ENCODE results near the gene LHX6. TPM values are rescaled to one million over a fixed set of nuclear protein-coding genes. Genes with fewer than 3 reads are reported as not detected.
A peak's percentile ranks its signal among the peaks of the same experiment; 100 is the strongest.

Gene LHX6
- total and polyA plus RNA-seq, 9 of the 15 experiments (the other 6 are each of a cell fraction or from before 2014, with no cell fraction given): 2.8 to 16.3 (median 7.9) TPM

GRCh38 chr9:122264360-122265148 is 35.8 kb upstream of the LHX6 start, which contains the start of the genes MRRF and RBM18 (continued):
- TF ChIP-seq RHOXF2B (CRISPR knock-in tag; conservative IDR thresholded peaks at IDR 0.05) (no peak), NCOA2 (IDR thresholded peaks at IDR 0.05; ENCODE audit: partially characterized antibody in 2 of 2) (no peak), KDM4B (IDR thresholded peaks at IDR 0.05; ENCODE audit: borderline replicate concordance in 2 of 2, low read depth in 1 of 2) (peak in 1 of 2 experiments; percentile 48; a peak in 1 of 4 replicates), TGIF2 (CRISPR knock-in tag; IDR thresholded peaks at IDR 0.05) (no peak), ZNF444 (CRISPR knock-in tag; IDR thresholded peaks at IDR 0.05) (no peak), ERF (CRISPR knock-in tag; IDR thresholded peaks at IDR 0.05) (no peak), ZKSCAN1 (IDR thresholded peaks at IDR 0.05; ENCODE audit: low read depth, low read length) (0 out of 2 replicates have a peak, but pooled peaks have one; percentile 31), LARP7 (IDR thresholded peaks at IDR 0.05) (no peak), MYBL2 (IDR thresholded peaks at IDR 0.05; ENCODE audit: low read depth) (no peak), MYBL2 (CRISPR knock-in tag; IDR thresholded peaks at IDR 0.05; ENCODE audit: borderline replicate concordance) (no peak), SIN3B (IDR thresholded peaks at IDR 0.05; ENCODE audit: low read depth) (peak; percentile 94), SMARCB1 (IDR thresholded peaks at IDR 0.05; ENCODE audit: insufficient read length, low read depth) (no peak), SAP30 (IDR thresholded peaks at IDR 0.05; ENCODE audit: borderline replicate concordance, insufficient read depth, low read depth, low read length, poor library complexity, severe bottlenecking) (peak; percentile 76), EGR1 (conservative IDR thresholded peaks at IDR 0.05) (peak; percentile 57), RBM25 (IDR thresholded peaks at IDR 0.05; ENCODE audit: low read depth, low read length, severe bottlenecking) (no peak), ELF1 (tag; IDR thresholded peaks at IDR 0.05) (peak; percentile 61), FOXJ2 (tag; IDR thresholded peaks at IDR 0.05) (no peak), BHLHE40 (IDR thresholded peaks at IDR 0.05; ENCODE audit: low read length) (peak; percentile 92), GATAD2A (IDR thresholded peaks at IDR 0.05) (no peak), TRIM28 (IDR thresholded peaks at IDR 0.05) (0 out of 2 replicates have a peak, but pooled peaks have one; percentile 10), CBX2 (IDR thresholded peaks at IDR 0.05; ENCODE audit: insufficient read depth, low read length, poor library complexity, severe bottlenecking) (no peak), SREBF1 (IDR thresholded peaks at IDR 0.05; ENCODE audit: borderline replicate concordance, low read depth, low read length) (no peak), RAD51 (IDR thresholded peaks at IDR 0.05; ENCODE audit: borderline replicate concordance, low read depth) (no peak), ZSCAN29 (IDR thresholded peaks at IDR 0.05) (peak; percentile 91), GABPB1 (CRISPR knock-in tag; IDR thresholded peaks at IDR 0.05) (peak; percentile 88)
- TF ChIP-seq, protein P1, sequence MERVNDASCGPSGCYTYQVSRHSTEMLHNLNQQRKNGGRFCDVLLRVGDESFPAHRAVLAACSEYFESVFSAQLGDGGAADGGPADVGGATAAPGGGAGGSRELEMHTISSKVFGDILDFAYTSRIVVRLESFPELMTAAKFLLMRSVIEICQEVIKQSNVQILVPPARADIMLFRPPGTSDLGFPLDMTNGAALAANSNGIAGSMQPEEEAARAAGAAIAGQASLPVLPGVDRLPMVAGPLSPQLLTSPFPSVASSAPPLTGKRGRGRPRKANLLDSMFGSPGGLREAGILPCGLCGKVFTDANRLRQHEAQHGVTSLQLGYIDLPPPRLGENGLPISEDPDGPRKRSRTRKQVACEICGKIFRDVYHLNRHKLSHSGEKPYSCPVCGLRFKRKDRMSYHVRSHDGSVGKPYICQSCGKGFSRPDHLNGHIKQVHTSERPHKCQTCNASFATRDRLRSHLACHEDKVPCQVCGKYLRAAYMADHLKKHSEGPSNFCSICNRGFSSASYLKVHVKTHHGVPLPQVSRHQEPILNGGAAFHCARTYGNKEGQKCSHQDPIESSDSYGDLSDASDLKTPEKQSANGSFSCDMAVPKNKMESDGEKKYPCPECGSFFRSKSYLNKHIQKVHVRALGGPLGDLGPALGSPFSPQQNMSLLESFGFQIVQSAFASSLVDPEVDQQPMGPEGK (CRISPR knock-in tag; IDR thresholded peaks at IDR 0.05; ENCODE audit: borderline replicate concordance): no peak
- TF ChIP-seq, protein P2, sequence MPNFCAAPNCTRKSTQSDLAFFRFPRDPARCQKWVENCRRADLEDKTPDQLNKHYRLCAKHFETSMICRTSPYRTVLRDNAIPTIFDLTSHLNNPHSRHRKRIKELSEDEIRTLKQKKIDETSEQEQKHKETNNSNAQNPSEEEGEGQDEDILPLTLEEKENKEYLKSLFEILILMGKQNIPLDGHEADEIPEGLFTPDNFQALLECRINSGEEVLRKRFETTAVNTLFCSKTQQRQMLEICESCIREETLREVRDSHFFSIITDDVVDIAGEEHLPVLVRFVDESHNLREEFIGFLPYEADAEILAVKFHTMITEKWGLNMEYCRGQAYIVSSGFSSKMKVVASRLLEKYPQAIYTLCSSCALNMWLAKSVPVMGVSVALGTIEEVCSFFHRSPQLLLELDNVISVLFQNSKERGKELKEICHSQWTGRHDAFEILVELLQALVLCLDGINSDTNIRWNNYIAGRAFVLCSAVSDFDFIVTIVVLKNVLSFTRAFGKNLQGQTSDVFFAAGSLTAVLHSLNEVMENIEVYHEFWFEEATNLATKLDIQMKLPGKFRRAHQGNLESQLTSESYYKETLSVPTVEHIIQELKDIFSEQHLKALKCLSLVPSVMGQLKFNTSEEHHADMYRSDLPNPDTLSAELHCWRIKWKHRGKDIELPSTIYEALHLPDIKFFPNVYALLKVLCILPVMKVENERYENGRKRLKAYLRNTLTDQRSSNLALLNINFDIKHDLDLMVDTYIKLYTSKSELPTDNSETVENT (CRISPR knock-in tag; IDR thresholded peaks at IDR 0.05): peak; percentile 75; the same call in 1 of the 2 replicates

Measured in K562 (cell line).